GM18868 (cell line): ENCODE measurements around the gene KBTBD12.

Experiments
- ATAC-seq: cut with Tn5 transposase; IDR thresholded peaks from one replicate; pipeline ENCODE4 v1.9.1; 2021; ENCODE audit warnings: mild to moderate bottlenecking, moderate library complexity; ENCODE audit not compliant: unreplicated experiment

Gene KBTBD12

DNA sequence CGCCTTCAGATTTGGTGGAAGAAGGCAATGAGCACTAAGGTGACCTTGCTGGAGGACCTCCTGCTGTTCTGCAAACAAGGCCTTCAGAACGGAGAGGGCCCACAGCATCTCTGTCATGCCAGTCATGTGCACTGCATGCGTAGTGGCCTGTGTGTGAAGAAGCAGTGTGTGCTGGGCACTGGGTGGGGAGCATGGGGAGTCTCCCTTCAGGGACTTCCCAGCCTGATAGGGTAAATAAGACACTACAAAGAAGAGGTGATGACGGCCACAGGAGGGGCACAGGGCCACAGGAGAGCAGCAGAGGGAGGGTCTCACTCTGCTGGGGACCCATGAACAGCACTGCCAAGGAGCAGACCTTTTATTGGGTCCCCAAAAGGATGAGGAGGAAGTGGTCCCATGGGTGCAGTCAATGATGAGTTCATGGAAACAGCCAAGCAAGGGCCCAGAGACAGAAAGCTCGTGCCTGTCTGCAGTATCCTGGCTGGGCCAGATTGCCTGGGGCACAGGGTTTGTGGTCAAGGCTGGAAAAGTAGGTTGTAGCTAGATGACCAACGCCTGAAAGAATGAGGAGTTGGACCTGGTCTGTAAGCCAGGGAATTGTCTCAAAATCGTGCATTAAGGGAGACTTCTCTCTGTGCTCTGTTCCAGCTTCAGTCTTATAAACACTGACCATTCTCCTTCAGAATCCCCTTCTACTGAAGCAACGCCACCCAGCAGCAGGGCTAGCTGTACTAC is 69.4 kb downstream of the KBTBD12 start:
- no peak for ATAC-seq

DNA sequence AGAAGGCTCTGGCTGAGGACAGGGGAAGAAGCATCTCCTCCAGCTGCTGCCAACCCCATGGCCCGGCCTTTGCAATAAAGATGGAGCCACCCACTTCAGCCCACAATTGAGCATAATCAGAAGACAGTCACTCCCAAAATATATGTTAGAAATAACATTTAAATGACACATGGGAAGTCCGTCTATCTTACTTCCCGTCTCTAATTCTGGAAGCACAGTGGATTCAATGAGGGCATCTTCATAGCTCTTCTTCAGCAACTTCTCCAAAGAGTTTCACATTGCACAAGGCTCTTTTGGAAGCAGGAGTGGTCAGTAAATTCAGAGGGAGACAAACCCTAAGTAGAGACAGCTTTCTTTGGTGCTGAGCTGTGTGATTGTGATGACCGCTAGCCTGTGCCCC is 70.2 kb downstream of the KBTBD12 start:
- no peak for ATAC-seq

DNA sequence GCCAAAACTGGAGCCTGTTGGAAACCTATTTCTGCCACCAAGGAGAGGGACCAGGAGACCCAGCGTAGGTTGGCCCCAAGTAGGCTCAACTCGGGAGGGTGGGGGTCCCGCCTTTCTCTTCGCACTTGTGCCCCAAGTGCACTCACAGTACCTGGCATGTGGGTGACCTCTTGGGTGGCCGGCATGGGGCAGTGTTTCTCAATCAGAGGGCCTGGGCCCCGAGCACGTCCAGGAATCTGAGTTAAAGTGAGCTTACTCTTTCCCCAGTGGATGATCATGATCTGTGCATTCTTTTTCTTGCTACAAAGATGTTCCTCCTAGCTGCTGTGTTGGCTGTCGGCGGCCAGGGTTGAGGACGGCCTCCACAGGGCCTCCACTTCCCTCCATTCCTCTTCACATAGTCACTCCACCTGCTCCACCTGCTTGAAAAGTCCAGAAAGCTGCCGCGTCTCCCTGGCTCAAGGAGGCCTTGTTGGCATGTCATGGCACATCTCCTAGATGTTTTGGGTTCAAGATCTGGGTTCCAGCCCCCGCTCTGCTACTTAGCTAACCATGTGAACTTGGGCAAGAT is 70.7 kb downstream of the KBTBD12 start:
- no peak for ATAC-seq

DNA sequence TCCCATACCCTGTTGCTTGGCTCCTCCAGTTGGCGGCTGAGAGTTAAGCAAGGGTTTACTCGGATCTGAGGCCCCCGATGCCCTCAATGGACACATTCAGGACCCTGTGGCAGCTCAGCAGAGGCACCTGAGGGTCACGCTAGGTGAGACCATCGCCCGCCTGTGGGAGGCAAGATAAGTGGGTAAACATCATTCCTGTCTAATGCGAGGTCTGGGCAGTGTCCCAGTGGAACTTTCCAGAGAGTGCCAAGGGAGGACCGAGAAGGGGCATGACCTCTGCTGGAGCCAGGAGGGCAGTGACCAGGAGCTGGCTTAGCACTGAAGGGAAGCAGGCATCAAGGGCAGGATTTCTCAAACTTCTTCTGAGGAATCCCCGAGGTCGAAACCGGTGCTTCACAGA is 71.8 kb downstream of the KBTBD12 start:
- no peak for ATAC-seq

DNA sequence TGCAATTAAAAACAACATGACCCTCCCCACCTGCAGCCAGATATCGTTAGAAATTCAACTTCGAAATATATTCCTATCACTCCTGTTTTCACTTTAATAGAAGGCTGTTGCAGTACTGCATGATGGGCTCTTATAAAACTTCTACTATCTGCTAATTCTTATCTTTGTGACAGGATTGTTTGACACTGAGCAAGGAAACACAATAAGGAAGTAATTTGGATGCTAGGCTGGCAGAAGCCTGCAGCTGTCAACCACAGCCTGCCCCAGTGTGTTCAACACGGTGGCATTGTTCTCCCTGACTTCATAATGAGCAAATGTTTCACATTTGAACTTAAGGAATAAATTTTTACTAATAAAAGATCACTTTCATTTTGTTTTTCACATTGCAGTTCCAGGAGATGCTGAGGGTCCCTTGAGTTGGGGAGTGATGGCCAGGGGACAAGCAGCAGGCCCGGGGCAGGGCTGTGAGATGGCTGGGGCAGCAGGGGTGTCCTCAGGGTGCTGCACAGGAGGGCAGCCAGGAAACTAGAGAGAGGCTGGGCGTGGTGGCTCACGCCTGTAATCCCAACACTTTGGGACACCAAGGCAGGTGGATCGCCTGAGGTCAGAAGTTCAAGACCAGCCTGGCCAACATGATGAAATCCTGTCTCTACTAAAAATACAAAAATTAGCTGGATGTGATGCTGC is 72.4 kb downstream of the KBTBD12 start:
- no peak for ATAC-seq

DNA sequence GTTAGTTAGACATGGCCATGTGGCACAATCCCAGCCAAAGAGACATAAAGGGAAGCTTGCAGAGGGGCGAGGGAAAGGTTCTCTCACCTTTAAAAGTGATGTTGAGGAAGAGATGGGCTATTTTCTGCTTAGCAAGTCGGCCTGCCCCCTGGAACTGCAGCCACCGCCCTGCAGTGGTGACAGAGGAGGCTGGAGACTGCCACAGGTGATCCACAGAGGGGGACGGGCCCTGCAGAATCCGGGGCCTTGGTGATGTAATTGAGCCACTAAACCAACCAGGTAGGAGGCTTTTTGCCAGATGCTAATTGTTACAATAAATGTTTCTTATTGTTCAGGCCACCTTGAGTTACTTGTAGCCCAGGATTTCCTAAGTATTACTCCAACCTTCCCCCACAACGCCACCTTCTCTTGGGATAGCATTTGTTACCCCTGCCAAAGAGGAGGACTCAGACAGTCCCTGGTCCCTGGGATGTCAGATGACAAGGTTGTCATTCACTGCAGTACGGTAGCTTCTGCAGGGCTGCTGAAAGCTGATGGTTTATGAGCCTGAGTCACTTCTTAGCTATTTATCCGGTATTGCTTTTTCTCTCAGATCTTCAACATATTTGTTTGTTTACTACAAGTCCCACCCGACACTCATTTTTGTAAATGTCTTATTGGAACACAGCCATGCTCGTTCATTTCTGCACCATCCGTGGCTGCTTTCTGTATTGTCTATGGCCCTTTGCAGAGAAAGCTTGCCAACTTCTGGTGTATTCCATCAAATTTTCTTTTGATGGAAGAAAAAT is 73.9 kb downstream of the KBTBD12 start:
- no peak for ATAC-seq

DNA sequence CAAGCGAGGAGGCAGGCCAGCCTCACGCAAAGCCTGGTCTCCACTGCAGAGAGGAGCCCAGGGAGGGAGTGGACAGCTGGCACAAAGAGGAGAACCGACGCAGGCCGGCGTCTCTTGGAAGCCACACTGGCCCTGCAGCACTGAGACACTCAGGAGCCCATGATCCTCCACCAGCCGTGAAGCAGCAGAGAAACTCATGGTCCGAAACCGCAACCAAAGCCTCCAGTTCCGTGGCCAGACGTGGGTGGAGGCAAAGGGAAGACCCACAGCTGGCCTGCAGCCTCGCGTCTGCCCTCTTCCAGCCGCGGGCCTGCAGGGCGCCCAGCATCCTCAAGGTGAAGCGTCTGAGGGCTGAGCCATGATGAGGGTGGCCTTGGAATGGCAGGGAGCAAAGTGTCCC is 75.0 kb downstream of the KBTBD12 start:
- ATAC-seq = no peak

DNA sequence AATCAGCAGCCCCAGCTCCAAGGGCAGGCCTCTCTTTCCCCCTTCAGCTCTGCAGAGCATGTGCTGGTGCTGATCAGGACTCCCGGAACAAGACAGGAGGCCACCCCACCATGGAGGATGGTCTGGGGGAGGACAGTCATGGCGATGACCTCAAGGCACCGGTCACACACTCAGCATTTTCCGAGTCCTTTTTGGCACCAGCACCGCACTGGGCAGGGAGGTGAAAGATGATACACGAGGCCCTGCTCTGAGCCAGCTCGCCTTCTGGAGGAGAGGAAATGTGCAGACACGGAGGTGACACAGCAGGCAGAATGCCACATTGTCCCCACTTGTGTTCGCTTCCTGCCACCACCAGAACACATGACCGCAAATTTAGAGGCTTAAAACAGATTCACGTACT is 75.4 kb downstream of the KBTBD12 start:
- no peak for ATAC-seq

DNA sequence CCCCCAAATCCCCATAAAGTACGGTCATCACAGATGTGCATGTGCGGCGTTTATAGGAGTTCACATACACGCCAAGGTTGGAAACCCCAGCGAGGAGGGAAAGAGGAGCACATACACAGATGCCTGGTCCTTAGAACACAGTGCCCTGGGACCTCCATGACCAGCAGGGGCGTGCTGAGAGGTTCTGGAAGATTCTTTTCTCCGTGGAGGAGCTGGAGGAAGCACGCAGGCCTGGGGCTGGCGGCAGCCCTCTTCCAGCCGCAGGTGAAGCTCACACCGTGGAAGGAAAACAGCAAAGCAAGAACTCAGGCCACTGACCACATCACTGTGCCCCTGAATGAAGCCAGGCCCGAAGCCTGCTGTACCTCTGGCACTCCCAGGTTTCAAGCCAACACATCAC is 76.2 kb downstream of the KBTBD12 start:
- no peak for ATAC-seq

DNA sequence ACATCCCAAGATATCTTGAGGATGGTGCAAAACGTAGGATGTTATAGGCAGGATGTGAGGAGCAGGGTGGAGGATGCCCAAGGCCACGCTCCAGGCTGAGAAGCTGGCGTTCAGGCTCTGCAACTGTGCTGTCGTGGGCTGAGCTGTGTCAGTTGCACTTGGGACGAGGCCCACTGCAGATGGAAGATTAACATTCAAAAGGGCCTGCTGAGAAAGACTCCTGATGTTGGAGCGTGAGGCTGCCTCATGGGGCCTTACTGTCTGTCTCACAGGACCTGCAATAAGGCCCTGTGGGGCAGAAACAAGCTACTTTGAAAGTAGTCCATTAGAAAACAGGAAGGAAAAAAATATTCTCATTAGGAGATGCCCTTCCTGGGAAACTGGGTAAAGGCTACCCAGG is 76.6 kb downstream of the KBTBD12 start:
- no peak for ATAC-seq

DNA sequence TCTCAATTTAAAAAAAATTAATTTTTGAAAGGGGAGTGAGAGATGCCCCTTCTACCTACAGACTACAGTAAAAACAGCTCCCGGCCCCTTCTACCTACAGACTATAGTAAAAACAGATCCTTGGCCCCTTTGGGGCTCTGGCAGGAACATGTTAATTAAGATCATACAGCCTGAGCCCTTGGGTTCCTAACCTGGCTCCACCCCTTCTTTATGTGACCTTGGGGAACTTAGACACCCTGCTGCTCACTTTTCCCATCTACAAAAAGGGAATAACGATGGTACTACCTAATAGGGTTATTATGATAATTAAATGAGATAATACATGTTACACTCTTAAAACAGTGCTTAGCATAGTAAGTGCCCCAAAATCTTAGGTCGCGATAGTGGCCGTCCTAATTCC is 77.1 kb downstream of the KBTBD12 start:
- ATAC-seq = no peak

DNA sequence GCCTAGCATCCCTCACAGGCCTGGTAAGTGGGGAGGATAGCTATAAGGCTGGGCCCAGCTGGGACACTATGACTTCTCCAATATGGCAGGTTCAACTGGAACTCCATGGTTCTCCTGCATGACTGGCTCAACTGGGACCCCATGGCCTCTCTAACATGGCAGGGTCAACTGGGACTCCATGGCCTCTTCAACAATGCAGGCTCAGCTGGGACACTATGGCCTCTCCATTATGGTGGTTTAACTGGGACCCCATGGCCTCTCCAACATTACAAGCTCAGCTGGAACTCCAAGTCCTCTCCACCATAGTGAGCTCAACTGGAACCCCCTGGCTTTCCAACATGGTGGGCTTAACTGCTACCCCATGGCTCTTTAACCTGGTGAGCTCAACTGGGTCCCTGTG is 79.0 kb downstream of the KBTBD12 start:
- ATAC-seq = no peak

DNA sequence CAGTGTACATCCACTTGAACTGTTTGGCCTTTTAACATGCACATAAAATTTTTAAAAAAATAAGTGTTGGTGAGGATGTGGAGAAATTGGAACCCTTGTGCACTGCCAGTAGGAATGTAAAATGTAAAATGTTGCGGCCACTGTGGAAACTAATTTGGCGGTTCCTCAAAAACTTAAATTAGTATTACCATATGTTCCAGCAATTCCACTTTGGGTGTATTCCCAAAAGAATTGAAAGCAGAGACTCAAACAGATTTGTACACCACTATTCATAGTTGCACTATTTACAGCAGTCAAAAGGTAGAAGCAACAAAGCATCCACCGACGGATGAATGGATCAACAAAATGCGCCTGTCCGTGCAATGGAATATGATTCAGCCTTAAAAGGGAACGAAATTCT is 82.0 kb downstream of the KBTBD12 start:
- ATAC-seq = no peak

DNA sequence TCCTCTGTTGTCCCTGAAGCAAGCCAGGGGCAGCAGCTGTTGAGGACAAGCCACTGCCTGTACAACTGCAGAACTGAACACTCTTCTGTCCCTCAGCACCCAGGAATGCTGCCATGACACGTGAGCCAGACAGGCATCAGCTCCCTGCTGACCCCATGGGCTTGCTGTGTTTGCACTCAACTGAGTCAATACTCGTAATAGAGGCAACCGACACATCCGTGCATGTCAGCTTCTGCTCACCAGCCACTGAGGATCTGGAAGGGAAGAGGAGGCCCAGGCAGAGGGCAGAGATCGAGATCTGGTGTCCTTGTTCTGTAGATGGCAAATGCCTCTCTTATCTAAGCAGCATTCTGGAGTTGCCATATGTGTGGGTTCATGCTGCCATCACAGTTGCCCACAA is 82.9 kb downstream of the KBTBD12 start:
- no peak for ATAC-seq

DNA sequence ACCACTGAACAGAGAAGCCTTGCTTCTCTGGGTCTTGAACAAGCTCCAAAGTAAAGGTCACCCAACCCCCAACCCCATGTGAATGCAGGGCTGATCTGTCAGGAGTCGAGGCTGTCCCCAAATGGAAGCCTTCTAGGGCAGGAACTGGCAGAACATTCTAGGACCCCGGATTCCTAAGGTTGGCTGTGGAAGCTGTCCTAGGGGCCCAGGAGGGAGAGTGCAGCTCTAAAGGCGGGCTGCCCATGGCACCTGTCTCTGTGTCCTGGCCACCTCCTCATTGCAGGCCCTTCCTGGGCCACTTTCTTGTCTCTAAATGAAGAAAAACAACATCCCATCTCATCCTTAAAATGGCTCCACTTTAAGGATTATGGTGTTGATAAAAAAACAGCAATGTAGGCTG is 83.6 kb downstream of the KBTBD12 start:
- ATAC-seq = no peak

DNA sequence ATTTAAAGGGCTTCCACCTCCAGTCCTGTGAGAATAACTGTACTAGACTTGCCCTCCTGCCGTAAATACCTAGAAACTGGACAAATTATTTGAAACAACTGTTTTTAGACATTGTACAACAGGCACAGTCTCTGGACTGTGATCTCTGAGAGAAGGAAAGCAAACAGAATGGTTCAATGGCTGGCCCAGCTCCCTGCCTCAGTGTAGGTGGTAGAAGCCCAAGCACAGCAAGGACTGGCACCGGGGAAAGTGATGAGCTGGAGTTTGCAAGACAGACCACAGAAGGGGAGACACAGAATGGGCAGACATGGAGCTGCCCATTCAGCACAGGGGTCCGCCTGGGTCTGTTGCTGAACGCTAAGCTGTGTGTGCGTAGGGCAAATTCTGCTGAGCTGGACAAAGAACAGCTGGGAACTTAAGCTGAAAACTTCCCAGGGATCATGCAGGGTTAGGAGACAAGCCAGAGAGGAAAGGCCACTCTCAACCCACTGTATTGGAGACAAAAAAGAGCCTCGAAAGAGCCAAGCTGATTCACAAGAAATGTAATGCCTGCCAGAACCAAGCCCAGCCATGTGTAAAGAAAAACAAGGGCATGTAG is 84.6 kb downstream of the KBTBD12 start:
- ATAC-seq = no peak

DNA sequence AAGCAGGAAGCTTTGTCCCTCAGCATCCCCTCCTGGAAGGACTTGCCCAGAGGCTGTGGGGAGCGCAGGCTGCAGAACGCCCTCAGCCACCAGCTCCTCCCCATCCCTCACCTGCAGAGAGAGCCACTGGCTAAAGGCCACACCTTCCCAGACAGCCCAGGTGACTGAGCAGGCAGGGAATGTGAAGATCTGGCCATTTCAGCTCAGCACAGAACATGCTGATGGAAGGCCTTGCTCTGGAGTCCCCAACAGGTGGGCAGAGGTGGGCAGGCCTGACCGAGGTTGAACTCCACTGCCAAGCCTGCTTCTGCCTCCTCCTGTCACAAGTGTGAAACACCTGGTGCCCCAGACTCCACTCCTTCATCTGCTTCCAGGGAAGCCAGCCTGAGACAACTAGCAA is 86.5 kb downstream of the KBTBD12 start:
- ATAC-seq = no peak

DNA sequence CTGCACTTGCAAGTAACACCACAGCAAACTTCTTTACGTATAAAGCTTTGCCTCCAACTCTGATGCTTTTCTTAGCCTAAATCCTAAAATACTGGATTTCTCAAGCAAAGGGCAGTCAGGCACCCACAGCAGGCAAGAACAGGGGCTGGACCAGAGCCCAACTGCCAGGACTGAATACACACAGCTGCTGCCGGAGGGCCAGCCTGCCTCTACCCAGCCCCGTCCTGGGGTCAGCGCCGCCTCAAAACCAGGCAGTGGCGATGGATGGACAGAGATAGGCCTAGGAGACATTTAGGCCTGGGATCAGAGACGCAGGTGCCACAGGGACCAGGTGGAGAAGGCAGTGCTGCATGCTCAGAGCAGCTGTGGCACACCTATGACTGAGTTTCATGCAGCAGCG is 89.6 kb downstream of the KBTBD12 start:
- ATAC-seq = no peak

DNA sequence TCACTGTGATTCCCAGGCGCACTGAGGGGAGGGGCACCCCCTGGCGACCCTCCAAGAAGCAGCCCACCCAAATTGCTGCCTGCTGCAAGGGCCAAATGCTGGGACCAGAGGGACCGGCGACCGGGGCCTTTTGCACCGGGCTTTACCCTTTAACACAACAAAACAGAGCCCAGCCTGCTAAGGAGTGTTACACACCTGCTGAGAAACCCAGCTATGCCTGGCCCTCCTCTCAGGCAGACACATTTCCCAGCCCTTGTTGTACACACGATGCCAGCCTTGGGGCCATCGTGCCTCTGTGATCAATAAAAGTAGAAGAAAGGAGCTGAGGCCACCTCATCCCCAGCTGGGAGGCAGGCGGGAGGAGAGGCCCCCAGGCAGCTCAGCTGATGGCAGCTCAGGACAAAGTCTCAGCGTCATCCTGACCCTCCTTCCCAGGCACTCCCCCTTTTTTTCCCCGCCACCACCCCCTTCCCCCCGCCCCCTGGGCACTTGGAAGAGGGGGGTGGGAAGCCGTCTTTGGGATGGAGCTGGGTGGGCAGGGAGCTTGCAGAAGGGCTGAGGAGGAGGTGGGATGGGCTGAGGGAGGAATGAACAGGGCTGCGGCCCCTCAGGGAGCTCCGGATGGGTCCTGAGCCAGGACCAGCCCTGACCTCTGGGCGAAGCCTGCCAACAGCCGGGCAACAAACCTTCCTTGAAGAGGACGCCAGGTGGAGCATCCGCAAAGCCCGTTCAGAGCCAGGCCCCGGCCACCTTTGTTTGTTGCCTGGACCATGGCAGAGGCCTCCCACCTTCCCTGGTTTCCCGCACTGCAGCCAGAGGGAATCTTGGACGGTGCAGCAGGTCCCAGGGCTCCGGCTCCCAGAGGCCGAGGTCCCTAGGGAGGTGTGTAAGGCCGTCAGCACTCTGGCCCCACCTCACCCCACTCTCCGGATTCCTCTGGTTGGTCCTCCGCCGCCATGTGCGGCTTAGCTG is 91.3 kb downstream of the KBTBD12 start:
- no peak for ATAC-seq

DNA sequence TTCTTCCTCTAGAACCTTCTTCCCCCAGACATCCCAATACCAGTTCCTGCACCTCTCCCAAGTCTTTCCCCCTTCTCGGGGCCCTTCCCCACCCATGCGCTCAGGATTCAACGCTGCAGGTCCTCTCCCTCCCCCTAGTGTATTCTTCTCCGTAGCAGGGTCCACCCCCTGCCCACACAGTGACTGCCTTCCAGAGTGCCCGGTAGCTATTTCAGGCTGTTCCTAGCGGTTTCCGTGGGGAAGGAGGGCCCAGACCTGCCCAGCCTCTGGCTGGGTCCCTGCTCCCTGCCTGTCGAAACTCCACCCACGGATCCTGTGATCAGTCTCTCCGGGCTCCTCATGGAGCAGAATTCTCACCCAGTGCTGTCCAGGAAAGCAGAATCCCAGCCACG is 92.0 kb downstream of the KBTBD12 start:
- ATAC-seq = no peak
